Smooth muscle cell (in vitro differentiated cells): ENCODE measurements around the gene DTYMK. TPM values are rescaled to one million over a fixed set of nuclear protein-coding genes. Genes with fewer than 3 reads are reported as not detected.

Source experiments
- DNase-seq: peaks from one replicate; lab custom pipeline; 2025; ENCODE audit not compliant: unreplicated experiment; lab: John Stamatoyannopoulos, UW
- H2AFZ ChIP-seq: fragments of 200-600 bp; sonication (generic); 2 replicates; pipeline ENCODE4 v1.6.0; 2016; ENCODE audit warnings: antibody characterized with exemption, low read depth, mild to moderate bottlenecking
- H3F3A ChIP-seq: fragments of 200-600 bp; sonication (generic); 2 replicates; pipeline ENCODE4 v1.6.0; 2017; ENCODE audit warnings: antibody characterized with exemption, low read depth
- H3K27ac ChIP-seq: fragments of 200-600 bp; sonication (generic); 2 replicates; pipeline ENCODE4 v1.5.1; 2016; ENCODE audit warnings: low read depth, mild to moderate bottlenecking
- H3K27me3 ChIP-seq: fragments of 200-600 bp; sonication (generic); 2 replicates; pipeline ENCODE4 v1.6.1; 2016; ENCODE audit warnings: low read depth, mild to moderate bottlenecking
- H3K36me3 ChIP-seq: fragments of 200-600 bp; sonication (generic); 2 replicates; pipeline ENCODE4 v1.5.1; 2016; ENCODE audit warnings: low read depth
- H3K4me1 ChIP-seq: fragments of 200-600 bp; sonication (generic); 2 replicates; pipeline ENCODE4 v1.5.1; 2016; ENCODE audit warnings: low read depth
- H3K4me2 ChIP-seq: fragments of 200-600 bp; sonication (generic); 2 replicates; pipeline ENCODE4 v1.6.0; 2016; ENCODE audit warnings: mild to moderate bottlenecking
- H3K4me3 ChIP-seq: fragments of 200-600 bp; sonication (generic); 2 replicates; pipeline ENCODE4 v1.5.1; 2016; ENCODE audit warnings: mild to moderate bottlenecking
- H3K79me2 ChIP-seq: fragments of 200-600 bp; sonication (generic); 2 replicates; pipeline ENCODE4 v1.6.0; 2016; ENCODE audit warnings: low read depth, mild to moderate bottlenecking
- H3K9ac ChIP-seq: fragments of 200-600 bp; sonication (generic); 2 replicates; pipeline ENCODE4 v1.6.0; 2016; ENCODE audit warnings: low read depth
- H3K9me3 ChIP-seq: fragments of 200-600 bp; sonication (generic); replicated peaks from 2 replicates; pipeline ENCODE4 v1.5.1; 2016; ENCODE audit warnings: low read depth
- H4K20me1 ChIP-seq: fragments of 200-600 bp; sonication (generic); 2 replicates; pipeline ENCODE4 v1.6.0; 2016; ENCODE audit warnings: low read depth
- CTCF ChIP-seq: fragments of 200-600 bp; sonication (generic); IDR thresholded peaks from 2 replicates; pipeline ENCODE4 v1.5.1; 2017; ENCODE audit warnings: borderline replicate concordance, mild to moderate bottlenecking, antibody characterized with exemption; ENCODE audit not compliant: insufficient read depth, poor library complexity, severe bottlenecking
- WGBS: methylation state at CpG from one replicate; pipeline ENCODE4 v1.1.7; 2016; ENCODE audit warnings: low lambda C conversion rate; 5-methylcytosine and 5-hydroxymethylcytosine counted together
- polyA plus RNA-seq: library from polyadenylated mRNA; unstranded; fragments of >200 nt; fragmentation: Nextera tagmentation; extraction: Ambion mirVana; gene quantifications from 2 replicates; pipeline ENCODE4 v1.2.1, GENCODE V29; 2016
- total RNA-seq: library from RNA; depleted of rRNA; stranded (reverse); fragments of >200 nt; gene quantifications from 2 replicates; pipeline ENCODE4 v1.2.3, GENCODE V29; 2014

Gene DTYMK
- total and polyA plus RNA-seq, 2 experiments from 2014 or later, result 22.2 to 65.8 TPM

- H3K79me2 ChIP-seq, result no peaks in the 10 kb centered on the region
- H4K20me1 ChIP-seq, result no peaks in the 10 kb centered on the region
- no peak overlapping the region for H3K4me3 ChIP-seq
- peak overlapping the region; percentile 38 for H3K27ac ChIP-seq
- no peak overlapping the region for H3K4me2 ChIP-seq
- no peaks in the 10 kb centered on the region for H3K9me3 ChIP-seq
- 96% methylated on average over 16 of the region's 16 CpGs for WGBS
- no peak overlapping the region for H3K9ac ChIP-seq
- no peak for TF ChIP-seq CTCF
- H3K27me3 ChIP-seq, result no peaks in the 10 kb centered on the region
- no peak for DNase-seq
- no peaks in the 10 kb centered on the region for H3K4me1 ChIP-seq
- no peaks in the 10 kb centered on the region for H3F3A ChIP-seq
- no peaks in the 10 kb centered on the region for H3K36me3 ChIP-seq
- H2AFZ ChIP-seq, result no peak overlapping the region
Observed at GRCh38 chr2:241726459-241726858, 39.8 kb upstream of the DTYMK start.

GRCh38 chr2:241724975-241725870, 38.6 kb upstream of the DTYMK start:
- TF ChIP-seq CTCF, result no peak
- no peak overlapping the region for H3K4me2 ChIP-seq
- 98% methylated on average over 58 of the region's 76 CpGs for WGBS

GRCh38 chr2:241724259-241724974, 37.8 kb upstream of the DTYMK start:
- H3K27ac ChIP-seq, result no peak overlapping the region
- TF ChIP-seq CTCF, result no peak
- no peak overlapping the region for H2AFZ ChIP-seq
- no peak overlapping the region for H3K9ac ChIP-seq
- WGBS, result 94% methylated on average over 40 of the region's 41 CpGs
- H4K20me1 ChIP-seq, result no peaks in the 10 kb centered on the region
- H3K79me2 ChIP-seq, result no peaks in the 10 kb centered on the region
- no peak for DNase-seq
- no peak overlapping the region for H3K4me3 ChIP-seq
- H3K4me1 ChIP-seq, result no peaks in the 10 kb centered on the region
- no peaks in the 10 kb centered on the region for H3K27me3 ChIP-seq
- H3K36me3 ChIP-seq, result no peaks in the 10 kb centered on the region
- no peaks in the 10 kb centered on the region for H3K9me3 ChIP-seq
- no peaks in the 10 kb centered on the region for H3F3A ChIP-seq
- H3K4me2 ChIP-seq, result no peak overlapping the region

More at GRCh38 chr2:241724975-241725870, 38.6 kb upstream of the DTYMK start:
- Histone ChIP-seq H3K4me3 (no peak overlapping the region), H3K79me2 (no peaks in the 10 kb centered on the region), H3K9me3 (no peaks in the 10 kb centered on the region), H3K27ac (no peak overlapping the region), H3K9ac (no peak overlapping the region), H3K36me3 (no peaks in the 10 kb centered on the region), H2AFZ (no peak overlapping the region), H3K4me1 (no peaks in the 10 kb centered on the region), H3F3A (no peaks in the 10 kb centered on the region), H3K27me3 (no peaks in the 10 kb centered on the region), H4K20me1 (no peaks in the 10 kb centered on the region)
- no peak for DNase-seq
